ENCODE measurements around the gene XIRP1.
"Not testable (repeated sequence)": the region's sequence is repeated elsewhere in the genome, so short reads cannot be mapped to it uniquely, and the experiment has no call there.

Gene XIRP1

GRCh38 chr3:39192490-39193092 lies at the start of gene XIRP1:
Gene XIRP1 (minus strand): TSS chr3:39192595. CDS start chr3:39189445, 3,150 bp downstream.
- no peak for DNase-seq (ENCODE audit: low read depth)

DNA sequence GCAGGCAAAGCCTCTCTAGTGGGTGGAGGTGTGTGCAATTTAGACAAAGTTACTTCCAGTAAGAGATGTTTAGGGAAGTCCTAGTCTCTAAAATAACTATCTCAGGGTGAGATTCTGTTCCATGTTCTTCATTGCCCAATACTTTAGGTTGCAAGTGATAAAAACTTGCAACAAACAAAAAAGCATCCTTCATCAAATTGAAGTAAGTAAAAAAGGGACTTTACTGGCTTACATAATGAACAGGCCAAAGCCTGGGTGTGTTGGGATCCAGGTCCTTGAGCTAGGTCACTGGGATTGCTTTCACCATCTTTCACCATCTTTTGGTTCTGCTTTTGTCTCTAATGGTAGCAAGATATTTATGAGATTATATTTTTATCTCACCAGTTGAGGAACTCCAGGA lies 49.2 kb upstream of the XIRP1 start:
- DNase-seq (ENCODE audit: low read depth), result no peak

- DNase-seq (ENCODE audit: low read depth), result no peak
Measured at GRCh38 chr3:39237027-39237426, 44.6 kb upstream of the XIRP1 start.

DNA sequence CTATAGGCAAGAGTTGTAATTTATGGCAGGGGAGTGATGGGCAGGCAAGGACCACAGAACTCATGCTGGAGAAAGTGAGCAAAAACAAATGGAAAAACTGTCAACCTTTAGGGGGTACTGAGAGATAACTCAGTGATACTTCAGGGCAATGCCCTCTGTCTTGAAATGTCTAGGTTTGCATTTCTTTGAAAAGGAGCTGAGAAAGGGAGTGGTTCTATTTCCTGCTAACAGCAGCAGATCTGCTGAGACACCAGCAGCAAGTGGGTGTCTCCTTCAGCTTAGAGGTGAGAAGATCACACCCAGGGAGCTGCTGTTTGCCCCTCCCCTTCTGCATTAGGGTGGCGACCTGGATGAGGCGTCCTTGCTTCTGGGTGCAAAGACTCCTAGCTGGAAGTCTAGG lies 42.3 kb upstream of the XIRP1 start:
- no peak for DNase-seq (ENCODE audit: low read depth)

- no peak for DNase-seq (ENCODE audit: low read depth)
Measured at GRCh38 chr3:39232859-39233258, 40.5 kb upstream of the XIRP1 start.

GRCh38 chr3:39230453-39230852 lies 38.1 kb upstream of the XIRP1 start:
- DNase-seq (ENCODE audit: low read depth), result no peak

GRCh38 chr3:39228496-39228895 lies 36.1 kb upstream of the XIRP1 start:
- no peak for DNase-seq (ENCODE audit: low read depth)

DNA sequence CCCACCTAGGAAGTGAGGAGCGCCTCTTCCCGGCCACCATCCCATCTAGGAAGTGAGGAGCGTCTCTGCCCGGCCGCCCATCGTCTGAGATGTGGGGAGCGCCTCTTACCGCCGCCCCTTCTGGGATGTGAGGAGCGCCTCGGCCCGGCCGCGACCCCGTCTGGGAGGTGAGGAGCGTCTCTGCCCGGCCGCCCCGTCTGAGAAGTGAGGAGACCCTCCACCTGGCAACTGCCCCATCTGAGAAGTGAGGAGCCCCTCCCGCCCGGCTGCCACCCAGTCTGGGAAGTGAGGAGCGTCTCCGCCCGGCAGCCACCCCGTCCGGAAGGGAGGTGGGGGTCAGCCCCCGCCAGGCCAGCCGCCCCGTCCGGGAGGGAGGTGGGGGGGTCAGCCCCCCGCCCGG lies 35.2 kb upstream of the XIRP1 start:
- DNase-seq (ENCODE audit: low read depth), result not testable (repeated sequence)

GRCh38 chr3:39226106-39226741 lies 33.8 kb upstream of the XIRP1 start:
- DNase-seq (ENCODE audit: low read depth), result no peak

DNA sequence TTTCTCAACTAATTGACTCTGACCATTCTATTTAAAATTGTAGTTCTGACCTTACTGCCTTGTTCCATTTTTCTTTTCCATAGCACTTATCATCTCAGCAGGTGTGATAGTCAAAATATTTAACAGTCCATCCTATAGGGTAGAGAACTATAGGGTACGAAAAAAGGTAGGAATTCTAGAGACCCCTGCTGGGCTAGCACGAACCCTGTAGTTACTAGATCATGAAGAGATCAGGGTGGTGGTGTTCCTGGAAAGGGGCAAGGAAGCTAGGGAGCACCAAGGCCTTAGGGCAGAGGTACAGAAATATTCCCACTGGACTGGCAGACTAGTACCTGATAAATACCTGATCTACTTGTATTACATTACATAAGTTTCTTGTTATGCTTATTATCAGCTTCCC lies 31.9 kb upstream of the XIRP1 start:
- DNase-seq (ENCODE audit: low read depth), result no peak

DNA sequence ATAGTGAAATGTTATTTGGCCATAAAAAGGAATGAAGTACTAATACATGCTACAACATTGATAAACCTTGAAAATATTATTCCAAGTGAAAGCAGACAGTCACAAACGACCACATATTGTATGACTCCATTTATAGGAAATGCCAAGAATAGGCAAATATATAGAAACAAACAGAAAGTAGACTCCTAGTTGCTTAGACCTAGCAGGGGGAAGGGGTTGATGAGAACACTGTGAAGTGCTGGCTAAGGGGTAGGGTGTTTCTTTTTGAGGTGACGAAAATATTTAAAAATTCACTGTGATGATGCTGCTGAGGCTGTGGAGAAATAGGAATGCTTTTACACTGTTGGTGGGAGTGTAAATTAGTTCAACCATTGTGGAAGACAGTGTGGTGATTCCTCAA lies 30.5 kb upstream of the XIRP1 start:
- DNase-seq (ENCODE audit: low read depth), result no peak

DNA sequence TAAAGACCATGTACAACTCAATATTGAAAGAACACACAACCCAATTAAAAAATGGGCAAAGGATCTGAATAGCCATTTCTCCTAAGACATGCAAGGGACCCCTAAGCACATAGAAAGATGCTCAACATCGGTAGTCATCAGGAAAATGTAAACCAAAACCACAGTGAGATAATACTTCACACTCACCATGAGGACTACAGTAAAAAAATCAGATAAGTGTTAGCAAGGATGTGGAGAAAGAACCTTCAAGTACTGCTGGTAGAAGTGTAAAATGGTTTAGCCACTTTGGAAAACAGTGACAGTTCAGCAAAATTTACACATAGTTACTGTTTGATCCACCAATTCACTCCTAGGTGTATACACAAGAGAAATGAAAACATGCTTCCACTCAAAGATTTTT lies 30.1 kb upstream of the XIRP1 start:
- DNase-seq (ENCODE audit: low read depth), result peak; percentile 7

DNA sequence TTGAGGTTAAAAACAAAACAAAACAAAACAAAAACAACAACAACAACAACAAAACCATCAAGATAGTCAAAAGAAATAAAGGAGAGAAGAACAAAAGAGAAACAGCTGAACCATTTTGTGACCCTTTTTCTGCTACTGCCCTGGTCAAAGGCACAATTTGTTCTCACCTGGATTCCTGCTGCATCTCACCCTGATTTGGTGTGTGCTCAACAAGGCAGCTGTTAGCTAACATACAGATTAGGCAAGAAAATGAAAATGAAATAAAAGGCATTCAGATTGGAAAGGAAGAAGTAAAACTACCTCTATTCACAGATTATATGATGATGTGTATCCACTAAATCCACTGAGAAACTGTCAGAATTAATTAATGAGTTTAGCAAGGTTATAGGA lies 28.7 kb upstream of the XIRP1 start:
- DNase-seq (ENCODE audit: low read depth), result no peak

- DNase-seq (ENCODE audit: low read depth), result no peak
Measured at GRCh38 chr3:39220407-39221140, 28.2 kb upstream of the XIRP1 start.

DNA sequence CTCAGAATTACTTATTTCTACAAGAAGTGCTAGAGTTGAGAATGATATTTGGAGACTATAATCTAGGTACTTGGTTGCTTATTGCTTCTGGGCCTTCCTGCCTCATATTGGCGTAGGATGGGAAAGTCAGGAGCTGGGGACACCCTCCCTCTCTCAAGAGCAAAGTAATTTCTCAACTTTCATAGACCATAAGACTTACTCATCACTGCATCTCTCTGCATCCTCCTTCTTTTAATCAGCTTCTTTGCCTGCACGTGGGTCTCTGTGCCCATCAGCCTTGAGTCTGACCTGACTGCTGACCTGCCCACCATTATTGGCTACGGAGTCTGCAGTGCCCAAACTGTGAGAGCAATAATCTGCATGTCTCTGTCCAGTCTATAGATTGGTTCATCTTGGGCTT lies 27.3 kb upstream of the XIRP1 start:
- DNase-seq (ENCODE audit: low read depth), result no peak

GRCh38 chr3:39216176-39216790 lies 23.9 kb upstream of the XIRP1 start:
- DNase-seq (ENCODE audit: low read depth), result no peak

- DNase-seq (ENCODE audit: low read depth), result no peak
Measured at GRCh38 chr3:39213613-39214012, 21.2 kb upstream of the XIRP1 start.

- no peak for DNase-seq (ENCODE audit: low read depth)
Measured at GRCh38 chr3:39212665-39213064, 20.3 kb upstream of the XIRP1 start.

- DNase-seq (ENCODE audit: low read depth), result no peak
Measured at GRCh38 chr3:39211332-39212130, 19.1 kb upstream of the XIRP1 start.

DNA sequence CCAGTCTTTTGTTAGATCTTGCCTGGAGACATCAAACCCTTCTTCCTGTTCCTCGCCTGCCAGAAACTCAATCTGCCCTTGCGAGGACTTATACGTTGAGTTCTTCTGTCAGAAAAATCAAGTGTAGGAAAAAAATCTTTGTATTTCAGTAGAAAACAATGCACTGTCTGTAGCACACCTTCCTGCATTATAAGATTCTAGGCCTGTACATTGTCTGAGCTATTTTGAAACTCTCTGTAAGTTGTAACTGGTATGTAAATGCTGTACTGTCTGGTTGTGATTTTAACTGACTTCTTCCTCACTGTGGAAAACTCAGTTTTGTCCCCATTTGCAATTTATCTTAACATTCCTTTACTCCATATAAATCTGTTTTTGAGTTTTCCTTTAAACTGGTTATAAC lies 17.7 kb upstream of the XIRP1 start:
- no peak for DNase-seq (ENCODE audit: low read depth)

DNA sequence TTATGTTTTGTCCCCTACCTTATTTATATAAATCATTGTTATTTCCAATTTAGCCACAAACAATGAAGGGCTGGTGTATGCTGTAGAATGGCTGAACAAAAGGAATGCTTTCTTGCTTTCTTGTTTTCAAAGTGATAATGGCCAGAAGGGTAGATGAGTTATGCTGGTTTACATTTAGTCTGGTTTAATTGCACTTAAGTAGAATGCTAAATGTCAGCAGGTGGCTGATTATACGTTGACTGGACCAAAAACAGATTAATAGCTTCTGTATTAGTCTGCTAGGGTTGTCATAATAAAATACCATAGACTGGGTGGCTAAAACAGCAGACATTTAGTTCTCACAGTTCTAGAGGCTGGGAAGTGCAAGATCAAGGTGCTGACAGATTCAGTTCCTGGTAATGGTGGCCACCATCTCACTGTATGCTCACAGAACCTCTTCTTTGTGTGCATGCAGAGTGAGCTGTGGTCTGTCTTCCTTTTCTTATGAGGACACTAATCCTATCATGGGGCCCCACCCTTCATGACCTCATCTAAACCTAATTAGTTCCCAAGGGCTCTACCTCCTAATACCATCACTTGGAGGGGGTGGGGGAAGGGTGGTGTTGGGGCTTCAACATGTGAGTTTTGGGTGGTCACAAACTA lies 17.1 kb upstream of the XIRP1 start:
- DNase-seq (ENCODE audit: low read depth), result no peak
